Measurements from ENCODE around the gene SOX12. TPM values are rescaled to one million over a fixed set of nuclear protein-coding genes. Genes with fewer than 3 reads are reported as not detected.

SOX12 gene
- total and polyA plus RNA-seq, 2 donors (not counting 1 experiment from before 2014, with no cell fraction given) = 5.3 to 13.6 TPM

DNA sequence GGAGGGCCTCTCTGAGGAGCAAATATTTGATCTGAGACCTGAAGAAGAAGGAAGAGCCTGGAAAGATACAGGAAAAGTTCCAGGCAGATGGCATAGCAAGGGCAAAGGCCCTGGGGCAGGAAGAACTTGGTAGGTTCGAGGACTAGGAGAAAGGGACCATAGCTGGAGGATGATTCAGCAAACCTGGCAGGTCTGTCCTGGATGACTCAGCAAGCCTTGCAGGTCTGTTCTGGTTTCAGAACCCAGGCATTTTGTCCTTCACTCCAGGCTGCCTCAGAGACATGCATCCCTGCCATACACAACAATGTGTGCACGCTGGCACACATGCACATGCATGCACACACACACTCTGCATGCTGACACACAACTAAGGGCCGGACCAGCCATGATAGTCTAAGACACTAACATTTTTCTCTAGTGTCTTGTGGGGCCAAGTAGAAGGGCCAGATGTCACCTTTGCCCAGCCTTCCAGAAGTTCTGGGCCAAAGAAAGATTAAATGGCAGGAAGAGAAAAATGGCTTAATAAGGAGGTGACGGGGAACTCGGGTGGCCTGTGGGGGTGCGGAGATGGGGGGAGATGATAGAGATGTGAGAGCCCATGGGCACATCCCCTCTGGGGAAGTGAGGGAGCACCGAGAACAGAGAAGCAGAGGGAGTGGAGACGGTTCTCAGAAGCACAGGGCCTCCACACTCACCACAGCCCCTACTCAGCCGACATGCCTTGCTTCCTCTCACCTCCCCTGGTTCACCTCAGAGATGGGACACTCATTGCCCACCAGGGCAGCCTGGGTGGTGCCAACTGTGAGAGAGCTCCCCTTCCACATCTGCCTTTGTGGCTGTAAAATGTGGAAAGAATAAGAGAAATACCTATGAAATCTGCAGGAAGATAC is 39.8 kb downstream of the SOX12 start:
- Mint-ChIP-seq H3K4me3 (no peak overlapping the region), H3K27ac (peak overlapping the region; percentile 26), H3K4me1 (peaks cover 20% of the 10 kb centered on the region), H3K9me3 (ENCODE audit: insufficient read depth) (no peaks in the 10 kb centered on the region), H3K27me3 (peaks cover 15% of the 10 kb centered on the region)
- ATAC-seq (ENCODE audit: low read depth) = no peak
- no peaks in the 10 kb centered on the region for H3K36me3 ChIP-seq (replicated peaks in 1 of 2; ENCODE audit: control extremely low read depth in 1 of 2, control insufficient read depth in 1 of 2, extremely low read depth in 1 of 2, insufficient read depth in 2 of 2, low read length in 1 of 2)
- H3K4me2 ChIP-seq (replicated peaks; ENCODE audit: low read depth, low read length, poor library complexity, severe bottlenecking) = no peak overlapping the region
- peaks cover 17 to 23% of the 10 kb centered on the region in 2 donors for H3K4me1 ChIP-seq (ENCODE audit: control insufficient read depth in 2 of 2, insufficient read depth in 2 of 2, low read length in 2 of 2)
- no peak overlapping the region for H2AFZ ChIP-seq (ENCODE audit: insufficient read depth, low read depth, low read length, poor library complexity, severe bottlenecking)
- TF ChIP-seq, protein P1, sequence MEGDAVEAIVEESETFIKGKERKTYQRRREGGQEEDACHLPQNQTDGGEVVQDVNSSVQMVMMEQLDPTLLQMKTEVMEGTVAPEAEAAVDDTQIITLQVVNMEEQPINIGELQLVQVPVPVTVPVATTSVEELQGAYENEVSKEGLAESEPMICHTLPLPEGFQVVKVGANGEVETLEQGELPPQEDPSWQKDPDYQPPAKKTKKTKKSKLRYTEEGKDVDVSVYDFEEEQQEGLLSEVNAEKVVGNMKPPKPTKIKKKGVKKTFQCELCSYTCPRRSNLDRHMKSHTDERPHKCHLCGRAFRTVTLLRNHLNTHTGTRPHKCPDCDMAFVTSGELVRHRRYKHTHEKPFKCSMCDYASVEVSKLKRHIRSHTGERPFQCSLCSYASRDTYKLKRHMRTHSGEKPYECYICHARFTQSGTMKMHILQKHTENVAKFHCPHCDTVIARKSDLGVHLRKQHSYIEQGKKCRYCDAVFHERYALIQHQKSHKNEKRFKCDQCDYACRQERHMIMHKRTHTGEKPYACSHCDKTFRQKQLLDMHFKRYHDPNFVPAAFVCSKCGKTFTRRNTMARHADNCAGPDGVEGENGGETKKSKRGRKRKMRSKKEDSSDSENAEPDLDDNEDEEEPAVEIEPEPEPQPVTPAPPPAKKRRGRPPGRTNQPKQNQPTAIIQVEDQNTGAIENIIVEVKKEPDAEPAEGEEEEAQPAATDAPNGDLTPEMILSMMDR (IDR thresholded peaks at IDR 0.05) = no peak
- TF ChIP-seq EZH2 (IDR thresholded peaks at IDR 0.05; ENCODE audit: borderline replicate concordance, insufficient read depth, low read depth, low read length, poor library complexity, severe bottlenecking) = no peak
- H3K79me2 ChIP-seq (ENCODE audit: control insufficient read depth, insufficient read depth, low read length) = no peaks in the 10 kb centered on the region
- POLR2A ChIA-PET = no interaction called here
- no peaks in the 10 kb centered on the region for H4K20me1 ChIP-seq (ENCODE audit: control insufficient read depth, insufficient read depth, low read length, poor library complexity, severe bottlenecking)
- intact Hi-C loops (cut with micrococcal nuclease) = no loop called here
- no peak overlapping the region for H3K27ac ChIP-seq (ENCODE audit: low read length in 2 of 2)
- H3K27me3 ChIP-seq (replicated peaks in 1 of 4; ENCODE audit: control extremely low read depth in 1 of 4, control insufficient read depth in 3 of 4, insufficient read depth in 4 of 4, low read length in 3 of 4) = no peaks in the 10 kb centered on the region
- DNase-seq = no peak
- no peaks in the 10 kb centered on the region for H3K9me3 ChIP-seq (ENCODE audit: control extremely low read depth in 1 of 3, control insufficient read depth in 2 of 3, insufficient read depth in 1 of 3, low read length in 2 of 3)
- 81% methylated on average over 4 of the region's 9 CpGs for WGBS (ENCODE audit: insufficient coverage)
- no peak overlapping the region for H3K9ac ChIP-seq (ENCODE audit: low read length)
- no peak overlapping the region for H3K4me3 ChIP-seq (ENCODE audit: control extremely low read depth in 1 of 5, extremely low read depth in 1 of 5, insufficient read depth in 1 of 5, low read depth in 2 of 5, low read length in 4 of 5)
- CTCF ChIA-PET = no interaction called here

DNA sequence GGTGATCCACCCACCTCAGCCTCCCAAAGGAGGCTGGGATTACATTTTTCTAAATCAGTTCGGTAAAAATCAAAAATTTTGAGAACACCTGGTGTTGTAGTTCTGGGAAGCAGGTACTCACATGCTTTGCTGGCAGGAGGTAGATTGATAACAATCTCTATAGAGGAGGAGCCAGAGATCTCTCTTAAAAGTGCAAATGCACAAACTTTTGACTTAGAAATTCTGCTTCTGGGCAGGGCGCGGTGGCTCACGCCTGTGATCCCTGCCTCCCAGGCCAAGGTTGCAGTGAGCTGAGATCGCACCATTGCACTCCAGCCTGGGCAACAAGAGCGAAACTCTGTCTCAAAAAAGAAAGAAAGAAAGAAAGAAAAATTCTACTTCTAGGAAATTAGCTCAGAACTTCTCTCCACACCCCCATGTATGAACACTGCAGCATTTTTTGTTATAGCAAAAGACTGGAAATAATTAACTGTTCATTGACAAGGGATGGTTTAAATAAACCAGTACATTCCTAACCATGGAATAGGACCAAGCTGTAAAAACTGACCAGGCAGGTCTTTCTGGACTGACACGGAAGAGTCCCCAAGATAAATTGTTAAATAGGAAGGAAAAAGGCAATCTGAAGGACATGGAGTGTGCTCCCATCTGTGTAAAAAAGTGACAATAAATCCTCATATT is 40.8 kb downstream of the SOX12 start:
- TF ChIP-seq, protein P1 (IDR thresholded peaks at IDR 0.05) = no peak
- TF ChIP-seq EZH2 (IDR thresholded peaks at IDR 0.05; ENCODE audit: borderline replicate concordance, insufficient read depth, low read depth, low read length, poor library complexity, severe bottlenecking) = no peak
- no peaks in the 10 kb centered on the region for H3K27me3 ChIP-seq (replicated peaks in 1 of 4; ENCODE audit: control extremely low read depth in 1 of 4, control insufficient read depth in 3 of 4, insufficient read depth in 4 of 4, low read length in 3 of 4)
- Mint-ChIP-seq H3K27me3 (peaks cover 15% of the 10 kb centered on the region), H3K4me1 (peaks cover 14% of the 10 kb centered on the region), H3K9me3 (ENCODE audit: insufficient read depth) (no peaks in the 10 kb centered on the region), H3K4me3 (no peak overlapping the region), H3K27ac (no peak overlapping the region)
- no peak overlapping the region for H3K27ac ChIP-seq (ENCODE audit: low read length in 2 of 2)
- intact Hi-C loops (cut with micrococcal nuclease) = no loop called here
- H3K79me2 ChIP-seq (ENCODE audit: control insufficient read depth, insufficient read depth, low read length) = no peaks in the 10 kb centered on the region
- ATAC-seq (ENCODE audit: low read depth) (no peak), DNase-seq (no peak)
- ChIA-PET POLR2A (no interaction called here), CTCF (interaction anchor here (0.6 to 1.0 kb wide), 4 partner anchors 10 to 204 kb away, joined by 3 to 4 read pairs (median 4); no protein-coding TSS in a partner anchor)
- no peak overlapping the region for H3K4me3 ChIP-seq (ENCODE audit: control extremely low read depth in 1 of 5, extremely low read depth in 1 of 5, insufficient read depth in 1 of 5, low read depth in 2 of 5, low read length in 4 of 5)
- no peak overlapping the region for H3K4me2 ChIP-seq (replicated peaks; ENCODE audit: low read depth, low read length, poor library complexity, severe bottlenecking)
- peaks cover 13 to 16% of the 10 kb centered on the region in 2 donors for H3K4me1 ChIP-seq (ENCODE audit: control insufficient read depth in 2 of 2, insufficient read depth in 2 of 2, low read length in 2 of 2)
- no peak overlapping the region for H2AFZ ChIP-seq (ENCODE audit: insufficient read depth, low read depth, low read length, poor library complexity, severe bottlenecking)
- no peak overlapping the region for H3K9ac ChIP-seq (ENCODE audit: low read length)
- H3K9me3 ChIP-seq (ENCODE audit: control extremely low read depth in 1 of 3, control insufficient read depth in 2 of 3, insufficient read depth in 1 of 3, low read length in 2 of 3) = no peaks in the 10 kb centered on the region
- H3K36me3 ChIP-seq (replicated peaks in 1 of 2; ENCODE audit: control extremely low read depth in 1 of 2, control insufficient read depth in 1 of 2, extremely low read depth in 1 of 2, insufficient read depth in 2 of 2, low read length in 1 of 2) = no peaks in the 10 kb centered on the region
- whole genome bisulfite sequencing (ENCODE audit: insufficient coverage) = 100% methylated on average over 4 of the region's 7 CpGs
- no peaks in the 10 kb centered on the region for H4K20me1 ChIP-seq (ENCODE audit: control insufficient read depth, insufficient read depth, low read length, poor library complexity, severe bottlenecking)

Measured in B cell (primary cell).